NCI-H1092 (cell line): Measurements from ENCODE around the gene ABCG1.

Experiments
- DNase-seq: peaks from one replicate; lab custom pipeline; 2025; lab: John Stamatoyannopoulos, UW

ABCG1 gene

GRCh38 chr21:42272109-42272962, 53.4 kb downstream of the ABCG1 start:
- no peak for DNase-seq

GRCh38 chr21:42272984-42273600, 54.2 kb downstream of the ABCG1 start:
- no peak for DNase-seq

DNA sequence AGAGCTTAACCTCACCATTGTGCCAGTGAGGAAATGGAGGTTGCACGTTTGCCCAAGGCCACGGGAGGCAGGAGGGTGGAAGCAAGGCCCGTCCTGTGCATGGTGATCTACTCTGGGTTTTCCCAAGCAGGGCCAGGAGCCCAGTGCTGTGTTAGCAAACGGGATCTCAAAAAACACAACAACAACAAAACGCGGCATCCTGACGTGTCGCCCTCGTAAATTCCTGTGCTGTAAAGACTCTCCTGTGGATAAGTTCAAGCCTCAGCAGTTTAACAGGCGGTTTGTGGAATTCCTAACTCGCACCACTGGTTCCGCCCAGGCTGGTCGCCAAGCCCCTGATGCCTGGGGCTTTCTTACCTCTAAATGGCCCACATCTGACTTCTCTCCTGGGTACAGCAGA, 57.1 kb downstream of the ABCG1 start:
- no peak for DNase-seq

DNA sequence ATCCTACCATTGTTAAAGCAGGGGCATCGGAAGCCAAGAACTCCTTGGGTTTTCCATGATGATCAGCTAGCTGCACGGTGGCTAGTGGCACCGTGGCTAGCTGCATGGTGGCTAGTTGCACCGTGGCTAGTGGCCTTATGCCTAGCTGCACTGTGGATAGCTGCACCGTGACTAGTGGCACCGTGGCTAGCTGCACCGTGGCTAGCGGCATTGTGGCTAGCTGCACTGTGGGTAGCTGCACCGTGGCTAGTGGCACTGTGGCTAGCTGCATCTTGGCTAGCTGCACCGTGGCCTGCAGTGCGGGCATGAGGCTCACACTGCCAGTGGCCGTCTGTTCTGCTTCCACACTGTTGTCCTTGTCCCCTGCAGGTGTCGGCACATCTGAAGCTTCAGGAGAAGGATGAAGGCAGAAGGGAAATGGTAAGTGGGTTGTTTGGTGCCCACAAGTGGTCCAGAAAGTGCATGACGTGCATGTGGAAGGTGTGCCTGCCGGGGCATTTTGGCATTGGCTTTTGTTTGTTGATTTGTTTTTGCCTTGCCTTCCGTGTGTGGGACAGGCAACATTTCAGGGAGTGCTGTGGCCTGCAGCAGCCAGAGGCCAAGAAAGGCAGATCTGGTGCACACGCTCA, 57.7 kb downstream of the ABCG1 start:
- DNase-seq, result no peak

GRCh38 chr21:42277593-42277992, 58.7 kb downstream of the ABCG1 start:
- DNase-seq, result no peak

- DNase-seq, result no peak
Observed at GRCh38 chr21:42278451-42279149, 59.7 kb downstream of the ABCG1 start.

GRCh38 chr21:42279341-42279871, 60.5 kb downstream of the ABCG1 start:
- no peak for DNase-seq

DNA sequence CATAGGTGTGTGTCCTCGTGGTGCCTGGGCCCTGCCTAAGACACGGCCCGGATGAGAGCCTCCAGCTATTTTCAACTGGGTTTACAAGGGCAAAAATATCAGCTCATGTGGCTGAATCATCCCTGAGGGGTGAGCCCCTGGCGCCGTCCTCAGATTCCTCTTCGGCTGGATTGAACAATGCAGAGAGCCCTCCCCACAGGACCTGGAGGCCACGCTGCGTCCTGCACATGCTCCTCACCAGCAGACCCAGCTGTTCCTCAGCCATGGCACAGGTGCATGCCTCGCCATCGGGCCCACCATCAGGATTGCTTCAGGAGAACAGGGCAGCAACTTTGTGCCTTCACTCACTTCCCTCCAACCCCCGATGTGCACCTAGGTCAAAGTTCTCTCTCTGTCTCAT, 60.9 kb downstream of the ABCG1 start:
- no peak for DNase-seq

GRCh38 chr21:42280356-42281180, 61.6 kb downstream of the ABCG1 start:
- no peak for DNase-seq

DNA sequence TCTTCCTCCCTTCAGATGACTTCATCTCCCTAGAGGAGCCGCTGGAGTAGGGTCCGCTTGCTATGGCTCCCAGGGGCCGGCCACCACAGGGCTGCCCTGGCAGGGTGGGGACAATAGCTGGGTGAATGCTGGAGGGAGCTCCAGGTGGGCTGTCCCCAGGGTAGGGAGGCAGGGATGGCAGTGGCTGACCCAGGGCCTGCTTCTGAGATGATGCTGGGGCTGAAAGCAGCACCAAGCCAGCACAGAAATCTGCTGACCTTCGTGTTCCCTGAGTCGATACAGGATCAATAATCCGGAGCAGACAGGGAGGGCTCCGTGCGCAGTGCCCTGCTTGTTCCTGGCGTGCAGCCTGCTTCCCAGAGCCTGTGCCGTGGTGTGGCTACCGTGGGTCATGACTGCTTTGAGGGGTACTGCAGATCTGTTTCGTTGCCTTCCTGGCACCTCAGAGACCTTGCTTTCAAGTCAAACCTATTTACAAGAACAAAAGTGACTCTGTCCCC, 62.3 kb downstream of the ABCG1 start:
- DNase-seq, result no peak

DNA sequence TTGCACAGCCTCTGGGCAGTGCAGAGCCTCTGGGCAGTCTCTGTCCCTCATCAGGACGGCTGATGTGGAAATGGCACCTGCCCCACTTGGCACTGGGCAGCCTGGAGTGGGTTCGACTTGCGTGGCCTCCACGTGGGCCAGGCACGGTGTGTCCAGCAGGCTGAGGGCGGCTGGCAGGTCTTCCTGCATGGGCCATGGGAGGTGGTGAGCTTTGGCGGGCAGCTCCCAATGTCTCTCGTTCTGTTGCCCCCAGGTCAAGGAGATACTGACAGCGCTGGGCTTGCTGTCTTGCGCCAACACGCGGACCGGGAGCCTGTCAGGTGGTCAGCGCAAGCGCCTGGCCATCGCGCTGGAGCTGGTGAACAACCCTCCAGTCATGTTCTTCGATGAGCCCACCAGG, 63.1 kb downstream of the ABCG1 start:
- DNase-seq, result no peak

GRCh38 chr21:42282715-42283114, 63.8 kb downstream of the ABCG1 start:
- no peak for DNase-seq

DNA sequence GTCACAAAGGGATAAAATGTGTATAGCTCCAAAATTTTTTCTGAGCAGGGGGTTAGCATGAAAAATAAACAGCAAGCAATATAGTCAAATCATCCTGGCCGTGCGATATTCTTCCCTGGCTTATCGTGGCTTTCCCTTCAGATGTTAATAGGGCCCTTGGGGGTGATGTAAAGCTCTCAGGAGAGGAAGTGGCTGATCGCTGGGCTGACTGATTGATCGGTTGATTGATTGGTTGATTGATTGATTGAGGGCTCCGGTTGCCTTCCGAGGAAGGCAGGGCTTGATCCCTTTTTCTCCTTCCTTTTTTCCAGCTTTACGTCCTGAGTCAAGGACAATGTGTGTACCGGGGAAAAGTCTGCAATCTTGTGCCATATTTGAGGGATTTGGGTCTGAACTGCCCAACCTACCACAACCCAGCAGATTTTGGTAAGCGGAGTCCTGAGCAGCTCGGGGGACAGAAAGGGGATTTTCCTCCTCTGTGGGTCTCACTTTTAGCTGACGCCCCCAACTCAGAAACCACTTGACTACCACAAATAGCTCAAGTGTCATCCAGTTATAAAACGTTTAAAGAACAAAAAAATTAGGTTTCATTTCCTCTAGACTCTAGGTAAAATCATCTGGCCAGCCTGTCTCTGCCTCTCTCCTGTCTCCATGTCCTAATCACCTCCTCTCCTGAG, 66.8 kb downstream of the ABCG1 start:
- no peak for DNase-seq

DNA sequence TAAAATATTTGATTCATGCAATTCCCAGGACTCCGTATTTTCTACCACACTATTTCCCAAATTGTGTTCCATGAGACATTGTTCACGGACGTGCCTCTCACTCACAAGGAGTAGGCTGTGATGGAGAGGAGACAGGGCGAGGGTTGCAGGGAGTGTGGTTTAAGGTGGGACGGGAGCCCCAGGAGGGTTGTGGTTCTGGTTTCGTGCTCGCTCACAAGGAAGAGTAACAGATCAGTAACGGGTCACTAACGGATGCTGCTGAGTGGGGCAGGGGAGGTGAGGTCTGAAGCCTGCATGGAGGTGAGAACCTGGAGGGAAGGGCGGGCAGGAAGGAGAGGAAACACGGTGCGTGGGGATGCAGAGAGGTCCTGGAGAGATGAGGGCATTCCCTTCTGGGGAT, 67.5 kb downstream of the ABCG1 start:
- no peak for DNase-seq

- DNase-seq, result no peak
Observed at GRCh38 chr21:42287193-42288083, 68.5 kb downstream of the ABCG1 start.

- no peak for DNase-seq
Observed at GRCh38 chr21:42288962-42289361, 70.0 kb downstream of the ABCG1 start.

DNA sequence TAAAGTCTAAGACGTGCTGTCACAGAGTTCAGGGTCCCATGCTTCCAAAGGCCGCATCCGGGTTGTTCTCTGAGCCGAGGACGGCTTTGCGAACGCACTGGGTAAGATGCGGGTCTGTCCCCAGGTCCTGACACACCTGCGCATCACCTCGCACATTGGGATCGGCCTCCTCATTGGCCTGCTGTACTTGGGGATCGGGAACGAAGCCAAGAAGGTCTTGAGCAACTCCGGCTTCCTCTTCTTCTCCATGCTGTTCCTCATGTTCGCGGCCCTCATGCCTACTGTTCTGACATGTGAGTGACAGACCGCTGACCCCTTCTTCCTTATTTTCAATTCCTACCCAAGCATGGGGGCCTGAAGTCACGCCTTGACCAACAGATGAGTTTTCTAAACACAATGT, 71.0 kb downstream of the ABCG1 start:
- no peak for DNase-seq

DNA sequence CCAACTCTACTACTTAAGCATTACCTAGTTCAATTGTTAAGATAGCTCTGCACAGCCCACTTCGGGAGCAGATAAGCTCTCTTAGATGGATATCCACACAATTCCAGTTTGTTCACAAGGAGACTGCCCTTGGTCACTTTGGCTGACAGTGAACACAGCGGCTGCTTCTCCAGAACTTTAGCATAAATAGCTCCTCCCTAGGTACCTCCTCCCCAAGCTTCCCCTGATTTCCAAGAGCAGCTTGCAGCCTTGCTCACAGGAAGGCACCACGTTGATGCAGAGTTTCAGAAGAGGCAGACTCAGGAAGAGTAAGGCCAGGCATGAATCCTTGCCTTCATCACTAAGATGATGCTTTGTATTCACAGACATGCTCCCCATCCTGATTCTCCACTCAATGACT, 71.6 kb downstream of the ABCG1 start:
- DNase-seq, result no peak

GRCh38 chr21:42291003-42291750, 72.2 kb downstream of the ABCG1 start:
- no peak for DNase-seq
